ENCODE results near the gene ORC4. TPM values are rescaled to one million over a fixed set of nuclear protein-coding genes. Genes with fewer than 3 reads are reported as not detected.

ORC4 gene
- total RNA-seq, 1 experiment from 2014 or later, result 72.9 TPM

- Mint-ChIP-seq H3K9me3 (peaks cover 0 to 7% of the 10 kb centered on the region in 2 experiments; a peak in 1 of 5 replicates), H3K4me3 (no peak overlapping the region), H3K27me3 (ENCODE audit: low read depth) (no peaks in the 10 kb centered on the region), H3K27ac (no peak overlapping the region), H3K4me1 (peaks cover 0 to 6% of the 10 kb centered on the region in 2 experiments; a peak in 1 of 4 replicates), H3K36me3 (ENCODE audit: insufficient read depth in 1 of 3, low read depth in 3 of 3) (peaks cover 5 to 14% (median 11%) of the 10 kb centered on the region in 3 experiments; a peak in 6 of 7 replicates)
- DNase-seq, result no peak
- no peak overlapping the region for H3K9ac ChIP-seq (ENCODE audit: extremely low read depth, insufficient read length, low read length)
- H2AFZ ChIP-seq (ENCODE audit: low read length), result no peak overlapping the region
- no peak overlapping the region for H2BK20ac ChIP-seq (ENCODE audit: low read depth, low read length, poor library complexity, severe bottlenecking)
- no peak overlapping the region for H4K91ac ChIP-seq (ENCODE audit: insufficient read length, low read depth, low read length)
- no peak overlapping the region for H3K56ac ChIP-seq (ENCODE audit: insufficient read length, low read depth, low read length)
- H2BK15ac ChIP-seq (ENCODE audit: low read depth, low read length), result no peak overlapping the region
- H3K9me3 ChIP-seq (ENCODE audit: control insufficient read depth, low read depth, low read length), result no peaks in the 10 kb centered on the region
- no peaks in the 10 kb centered on the region for H3K79me1 ChIP-seq (ENCODE audit: insufficient read depth, low read depth, low read length, poor library complexity, severe bottlenecking)
- no peaks in the 10 kb centered on the region for H3K79me2 ChIP-seq (ENCODE audit: insufficient read depth, low read length)
- no peak overlapping the region for H2BK5ac ChIP-seq (ENCODE audit: insufficient read length, low read length)
- no peak overlapping the region for H4K8ac ChIP-seq (replicated peaks; ENCODE audit: insufficient read length, low read depth, low read length)
- no peak overlapping the region for H2AK5ac ChIP-seq (ENCODE audit: insufficient read length, low read length)
- H3K18ac ChIP-seq (ENCODE audit: insufficient read length, low read depth, low read length), result no peak overlapping the region
- H3K27me3 ChIP-seq (ENCODE audit: insufficient read depth, low read length), result no peaks in the 10 kb centered on the region
- no peak for TF ChIP-seq CTCF (conservative IDR thresholded peaks at IDR 0.05)
- no peak overlapping the region for H3K4ac ChIP-seq (ENCODE audit: low read depth, low read length)
- H3K23ac ChIP-seq (ENCODE audit: insufficient read length, low read depth, low read length), result no peak overlapping the region
- WGBS (ENCODE audit: extremely low coverage, insufficient read length, low lambda C conversion rate), result no CpG with 5 or more reads among the region's 2 CpGs
- H3K4me2 ChIP-seq (ENCODE audit: insufficient read depth, insufficient read length, low read length), result no peak overlapping the region
- no peak overlapping the region for H4K5ac ChIP-seq (ENCODE audit: insufficient read length, low read depth, low read length)
- H3K27ac ChIP-seq (ENCODE audit: insufficient read length, low read depth, low read length), result no peak overlapping the region
- H3K14ac ChIP-seq (ENCODE audit: insufficient read depth, low read length), result no peak overlapping the region
- H2BK120ac ChIP-seq (ENCODE audit: low read depth, low read length, poor library complexity, severe bottlenecking), result no peak overlapping the region
- H4K20me1 ChIP-seq (ENCODE audit: control insufficient read depth, insufficient read depth, insufficient read length), result no peaks in the 10 kb centered on the region
- H3K4me1 ChIP-seq (ENCODE audit: insufficient read depth, low read length), result no peaks in the 10 kb centered on the region
- no peaks in the 10 kb centered on the region for H3K23me2 ChIP-seq (ENCODE audit: insufficient read length, low read depth, low read length, poor library complexity, severe bottlenecking)
- H2BK12ac ChIP-seq (ENCODE audit: insufficient read length, low read depth, low read length), result no peak overlapping the region
- no peak overlapping the region for H3T11ph ChIP-seq (ENCODE audit: low read length)
Measured at GRCh38 chr2:147909178-147909577, 111.4 kb downstream of the ORC4 start.
